ENCODE data around the gene SBF1. TPM values are rescaled to one million over a fixed set of nuclear protein-coding genes. Genes with fewer than 3 reads are reported as not detected.

Gene SBF1
- total RNA-seq, 2 experiments from 2014 or later, result 126 to 130 TPM

DNA sequence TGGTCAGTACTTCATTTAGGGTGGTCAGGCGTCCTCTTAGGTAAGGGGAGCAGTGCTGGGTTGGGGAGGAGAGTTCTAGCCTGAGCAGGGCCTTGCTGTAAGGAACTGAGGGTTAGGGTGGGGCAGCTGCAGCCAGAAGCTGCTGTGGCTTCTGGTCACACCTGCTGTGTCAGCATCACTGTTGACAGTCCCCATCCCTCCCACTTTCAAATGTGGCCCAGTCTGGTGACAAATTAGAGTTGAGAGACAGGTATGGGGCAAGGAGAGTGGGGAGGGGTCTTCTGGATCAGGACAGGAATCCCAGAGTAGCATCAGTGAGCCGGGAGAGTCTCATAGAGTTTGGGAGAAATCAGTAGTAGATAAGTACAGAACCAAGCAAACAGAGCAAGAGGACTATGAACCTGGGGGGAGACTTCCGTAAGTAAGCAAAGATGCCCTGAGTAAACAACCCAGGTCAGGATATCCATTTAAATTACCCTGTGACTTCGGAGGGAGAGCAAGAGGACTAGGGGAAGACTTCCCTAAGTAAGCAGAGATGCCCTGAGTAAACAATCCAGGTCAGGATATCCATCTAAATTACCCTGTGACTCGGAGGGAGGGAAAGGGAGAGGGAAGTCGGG, 78.0 kb downstream of the SBF1 start:
- POLR2A ChIA-PET, result no interaction called here
- CTCF ChIA-PET, result interaction anchor here (0.5 kb wide), 1 partner anchor 33 kb away, joined by 4 read pairs; no protein-coding TSS in a partner anchor

Other genes with a start within 250 kb of the SBF1 start
- 10 to 100 TPM; 44.1 to 46.6 TPM for gene TUBGCP6, start 230.0 kb downstream of the SBF1 start, total RNA-seq
- 10 to 100 TPM; 42.1 to 42.8 TPM for gene HDAC10, start 223.8 kb downstream of the SBF1 start, total RNA-seq
- 10 to 100 TPM; 12.0 to 13.8 TPM for gene MAPK12, start 213.4 kb downstream of the SBF1 start, total RNA-seq
- gene MAPK11, start 204.7 kb downstream of the SBF1 start, total RNA-seq, result 10 to 100 TPM; 10.6 to 11.4 TPM
- 10 to 100 TPM; 10.9 to 12.0 TPM for gene PLXNB2, start 167.4 kb downstream of the SBF1 start, total RNA-seq
- gene DENND6B, start 148.0 kb downstream of the SBF1 start, total RNA-seq, result 1 to 10 TPM; 4.3 to 4.4 TPM
- gene PPP6R2, start 131.7 kb downstream of the SBF1 start, total RNA-seq, result 10 to 100 TPM; 48.4 to 51.1 TPM
- 1 to 10 TPM; 5.2 to 7.0 TPM for gene ADM2, start 6.5 kb upstream of the SBF1 start, total RNA-seq
- gene MIOX, start 11.8 kb upstream of the SBF1 start, total RNA-seq, result under 1 TPM; 0.17 to 0.42 TPM
- gene LMF2, start 32.7 kb upstream of the SBF1 start, total RNA-seq, result 10 to 100 TPM; 78.2 to 78.4 TPM
- gene NCAPH2, start 33.2 kb upstream of the SBF1 start, total RNA-seq, result 100 to 1,000 TPM; 152 to 153 TPM
- 1 to 10 TPM in 1 of 2 experiments, under 1 TPM in 1; 0.97 to 4.1 TPM for gene SCO2, start 50.6 kb upstream of the SBF1 start, total RNA-seq
- gene TYMP, start 55.0 kb upstream of the SBF1 start, total RNA-seq, result 10 to 100 TPM; 89.6 to 89.7 TPM
- gene KLHDC7B, start 70.9 kb upstream of the SBF1 start, total RNA-seq, result 1 to 10 TPM; 5.9 to 6.1 TPM
- not detected for gene SYCE3, start 87.9 kb upstream of the SBF1 start, total RNA-seq
- 10 to 100 TPM; 40.7 to 44.0 TPM for gene CPT1B, start 103.4 kb upstream of the SBF1 start, total RNA-seq
- gene CHKB, start 107.8 kb upstream of the SBF1 start, total RNA-seq, result 10 to 100 TPM; 63.3 to 65.8 TPM
- under 1 TPM; 0.08 to 0.11 TPM for gene MAPK8IP2, start 125.8 kb upstream of the SBF1 start, total RNA-seq
- gene ARSA, start 153.1 kb upstream of the SBF1 start, total RNA-seq, result 10 to 100 TPM; 19.5 to 20.0 TPM
- gene SHANK3, start 197.8 kb upstream of the SBF1 start, total RNA-seq, result under 1 TPM; 0.04 to 0.06 TPM

Data from activated CD8-positive, alpha-beta memory T cell treated with anti-CD3 and anti-CD28 coated beads for 36 hours (primary cell).